ENCODE results near the gene CPNE5.
A peak's percentile ranks its signal among the peaks of the same experiment; 100 is the strongest.

CPNE5 gene

GRCh38 chr6:36856277-36856676 is 17.0 kb upstream of the CPNE5 start:
- DNase-seq: no peak

- DNase-seq: no peak
These were observed 16.5 kb upstream of the CPNE5 start for GRCh38 chr6:36855750-36856149.

- DNase-seq: no peak
These were observed 14.1 kb upstream of the CPNE5 start for GRCh38 chr6:36853325-36853724.

- no peak for DNase-seq
These were observed 13.4 kb upstream of the CPNE5 start for GRCh38 chr6:36852481-36853147.

GRCh38 chr6:36851626-36852025 is 12.4 kb upstream of the CPNE5 start:
- no peak for DNase-seq

GRCh38 chr6:36851149-36851614 is 11.9 kb upstream of the CPNE5 start:
- peak; percentile 67 for DNase-seq

GRCh38 chr6:36850021-36850420 is 10.8 kb upstream of the CPNE5 start:
- no peak for DNase-seq

GRCh38 chr6:36848658-36849441 is 9.6 kb upstream of the CPNE5 start:
- peak; percentile 82 for DNase-seq

- DNase-seq: no peak
These were observed 8.7 kb upstream of the CPNE5 start for GRCh38 chr6:36847991-36848390.

GRCh38 chr6:36847152-36847551 is 7.9 kb upstream of the CPNE5 start:
- DNase-seq: no peak

- DNase-seq: no peak
These were observed 6.0 kb upstream of the CPNE5 start for GRCh38 chr6:36845233-36845632.

- DNase-seq: no peak
These were observed 5.3 kb upstream of the CPNE5 start for GRCh38 chr6:36844232-36845170.

GRCh38 chr6:36843170-36843569 is 3.9 kb upstream of the CPNE5 start:
- no peak for DNase-seq

GRCh38 chr6:36841756-36842155 is 2.5 kb upstream of the CPNE5 start:
- DNase-seq: no peak

- no peak for DNase-seq
These were observed 1.5 kb upstream of the CPNE5 start for GRCh38 chr6:36840432-36841403.

GRCh38 chr6:36839749-36840431 is 646 bp upstream of the CPNE5 start:
- peak; percentile 29 for DNase-seq

- DNase-seq: no peak
These were observed 1.6 kb downstream of the CPNE5 start for GRCh38 chr6:36837686-36838085.

- no peak for DNase-seq
These were observed 2.3 kb downstream of the CPNE5 start for GRCh38 chr6:36837022-36837339.

- no peak for DNase-seq
These were observed 2.9 kb downstream of the CPNE5 start for GRCh38 chr6:36836111-36837021.

- DNase-seq: peak; percentile 50
These were observed 4.5 kb downstream of the CPNE5 start for GRCh38 chr6:36834576-36835341.

Measured in NCI-H2227 treated with DMSO at 0.1 percent for 48 hours (cell line).